Measurements from ENCODE around the gene ABCC8.

DNA sequence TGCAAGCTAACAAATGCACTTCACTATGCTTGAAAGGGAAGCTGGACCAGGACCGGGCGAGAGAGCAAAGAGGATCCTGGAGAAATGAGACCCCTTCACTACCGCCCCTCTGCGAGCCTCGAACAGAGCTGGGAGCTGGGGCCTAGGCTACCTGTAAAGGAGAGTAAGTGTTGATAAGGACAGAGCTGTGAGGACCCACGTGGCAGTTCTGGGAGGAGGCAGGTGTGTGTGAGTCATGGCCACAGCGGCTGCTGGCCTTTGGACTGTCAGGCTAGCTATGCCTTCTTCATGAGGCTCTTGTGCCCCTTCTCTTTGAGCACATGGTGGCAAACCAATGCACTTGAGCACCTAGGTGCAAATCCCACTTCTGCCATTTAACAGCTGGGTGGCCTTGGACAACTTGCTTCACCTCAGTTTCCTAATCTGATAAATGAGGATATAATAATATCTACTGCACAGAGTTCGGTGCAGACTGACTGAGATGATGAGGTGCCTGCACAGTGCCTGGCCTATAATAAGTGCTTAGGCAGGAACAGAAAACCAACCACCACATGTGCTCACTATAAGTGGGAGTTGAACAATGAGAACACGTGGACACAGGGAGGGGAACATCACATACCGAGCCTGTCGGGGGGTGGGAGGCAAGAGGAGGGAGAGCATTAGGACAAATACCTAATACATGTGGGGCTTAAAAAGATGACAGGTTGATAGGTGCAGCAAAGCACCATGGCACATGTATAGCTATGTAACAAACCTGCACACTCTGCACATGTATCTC is 52.9 kb downstream of the ABCC8 start:
- TF ChIP-seq POLR2AphosphoS5 (IDR thresholded peaks at IDR 0.05; ENCODE audit: low read length) (no peak), POLR2AphosphoS2 (IDR thresholded peaks at IDR 0.05; ENCODE audit: low read depth, low read length) (no peak), POLR2A (IDR thresholded peaks at IDR 0.05; ENCODE audit: low read depth, low read length) (no peak), EZH2 (IDR thresholded peaks at IDR 0.05; ENCODE audit: borderline replicate concordance, control insufficient read depth, low read depth, low read length) (no peak), EP300 (IDR thresholded peaks at IDR 0.05; ENCODE audit: borderline replicate concordance in 1 of 2, control insufficient read depth in 1 of 2, low read depth in 2 of 2, low read length in 2 of 2) (no peak), SRF (IDR thresholded peaks at IDR 0.05; ENCODE audit: low read depth in 2 of 2, low read length in 2 of 2) (no peak)
- TF ChIP-seq, protein P1, sequence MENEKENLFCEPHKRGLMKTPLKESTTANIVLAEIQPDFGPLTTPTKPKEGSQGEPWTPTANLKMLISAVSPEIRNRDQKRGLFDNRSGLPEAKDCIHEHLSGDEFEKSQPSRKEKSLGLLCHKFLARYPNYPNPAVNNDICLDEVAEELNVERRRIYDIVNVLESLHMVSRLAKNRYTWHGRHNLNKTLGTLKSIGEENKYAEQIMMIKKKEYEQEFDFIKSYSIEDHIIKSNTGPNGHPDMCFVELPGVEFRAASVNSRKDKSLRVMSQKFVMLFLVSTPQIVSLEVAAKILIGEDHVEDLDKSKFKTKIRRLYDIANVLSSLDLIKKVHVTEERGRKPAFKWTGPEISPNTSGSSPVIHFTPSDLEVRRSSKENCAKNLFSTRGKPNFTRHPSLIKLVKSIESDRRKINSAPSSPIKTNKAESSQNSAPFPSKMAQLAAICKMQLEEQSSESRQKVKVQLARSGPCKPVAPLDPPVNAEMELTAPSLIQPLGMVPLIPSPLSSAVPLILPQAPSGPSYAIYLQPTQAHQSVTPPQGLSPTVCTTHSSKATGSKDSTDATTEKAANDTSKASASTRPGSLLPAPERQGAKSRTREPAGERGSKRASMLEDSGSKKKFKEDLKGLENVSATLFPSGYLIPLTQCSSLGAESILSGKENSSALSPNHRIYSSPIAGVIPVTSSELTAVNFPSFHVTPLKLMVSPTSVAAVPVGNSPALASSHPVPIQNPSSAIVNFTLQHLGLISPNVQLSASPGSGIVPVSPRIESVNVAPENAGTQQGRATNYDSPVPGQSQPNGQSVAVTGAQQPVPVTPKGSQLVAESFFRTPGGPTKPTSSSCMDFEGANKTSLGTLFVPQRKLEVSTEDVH (IDR thresholded peaks at IDR 0.05; ENCODE audit: low read depth, partially characterized antibody), result no peak
- TF ChIP-seq, protein P2, sequence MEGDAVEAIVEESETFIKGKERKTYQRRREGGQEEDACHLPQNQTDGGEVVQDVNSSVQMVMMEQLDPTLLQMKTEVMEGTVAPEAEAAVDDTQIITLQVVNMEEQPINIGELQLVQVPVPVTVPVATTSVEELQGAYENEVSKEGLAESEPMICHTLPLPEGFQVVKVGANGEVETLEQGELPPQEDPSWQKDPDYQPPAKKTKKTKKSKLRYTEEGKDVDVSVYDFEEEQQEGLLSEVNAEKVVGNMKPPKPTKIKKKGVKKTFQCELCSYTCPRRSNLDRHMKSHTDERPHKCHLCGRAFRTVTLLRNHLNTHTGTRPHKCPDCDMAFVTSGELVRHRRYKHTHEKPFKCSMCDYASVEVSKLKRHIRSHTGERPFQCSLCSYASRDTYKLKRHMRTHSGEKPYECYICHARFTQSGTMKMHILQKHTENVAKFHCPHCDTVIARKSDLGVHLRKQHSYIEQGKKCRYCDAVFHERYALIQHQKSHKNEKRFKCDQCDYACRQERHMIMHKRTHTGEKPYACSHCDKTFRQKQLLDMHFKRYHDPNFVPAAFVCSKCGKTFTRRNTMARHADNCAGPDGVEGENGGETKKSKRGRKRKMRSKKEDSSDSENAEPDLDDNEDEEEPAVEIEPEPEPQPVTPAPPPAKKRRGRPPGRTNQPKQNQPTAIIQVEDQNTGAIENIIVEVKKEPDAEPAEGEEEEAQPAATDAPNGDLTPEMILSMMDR (IDR thresholded peaks at IDR 0.05 in 2 of 3, conservative IDR thresholded peaks at IDR 0.05 in 1 of 3; ENCODE audit: control insufficient read depth in 2 of 3, extremely low read depth in 1 of 3, insufficient read depth in 1 of 3, low read depth in 3 of 3, low read length in 3 of 3), result no peak
- TF ChIP-seq, protein P3, sequence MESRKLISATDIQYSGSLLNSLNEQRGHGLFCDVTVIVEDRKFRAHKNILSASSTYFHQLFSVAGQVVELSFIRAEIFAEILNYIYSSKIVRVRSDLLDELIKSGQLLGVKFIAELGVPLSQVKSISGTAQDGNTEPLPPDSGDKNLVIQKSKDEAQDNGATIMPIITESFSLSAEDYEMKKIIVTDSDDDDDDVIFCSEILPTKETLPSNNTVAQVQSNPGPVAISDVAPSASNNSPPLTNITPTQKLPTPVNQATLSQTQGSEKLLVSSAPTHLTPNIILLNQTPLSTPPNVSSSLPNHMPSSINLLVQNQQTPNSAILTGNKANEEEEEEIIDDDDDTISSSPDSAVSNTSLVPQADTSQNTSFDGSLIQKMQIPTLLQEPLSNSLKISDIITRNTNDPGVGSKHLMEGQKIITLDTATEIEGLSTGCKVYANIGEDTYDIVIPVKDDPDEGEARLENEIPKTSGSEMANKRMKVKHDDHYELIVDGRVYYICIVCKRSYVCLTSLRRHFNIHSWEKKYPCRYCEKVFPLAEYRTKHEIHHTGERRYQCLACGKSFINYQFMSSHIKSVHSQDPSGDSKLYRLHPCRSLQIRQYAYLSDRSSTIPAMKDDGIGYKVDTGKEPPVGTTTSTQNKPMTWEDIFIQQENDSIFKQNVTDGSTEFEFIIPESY (IDR thresholded peaks at IDR 0.05), result no peak
